HEK293 (cell line): ENCODE measurements around the gene ECT2L.

Experiments used
- CTCF ChIA-PET: fragments of 350-600 bp; formaldehyde crosslinking; extraction: SDS; loops from one replicate; lab custom pipeline; 2021; ENCODE audit warnings: antibody characterized with exemption; lab: Yijun Ruan, JAX
- POLR2A ChIA-PET: fragments of 300-600 bp; formaldehyde crosslinking; extraction: SDS; loops from one replicate; lab custom pipeline; 2020; ENCODE audit warnings: antibody characterized with exemption, inconsistent platforms; lab: Yijun Ruan, JAX
- H3K27ac ChIP-seq: fragments of 200-500 bp; sonication (Bioruptor generic); 2 replicates; pipeline ENCODE4 v1.5.1; 2014; ENCODE audit warnings: low read depth, low read length, control low read depth, inconsistent platforms; ENCODE audit errors: extremely low read depth
- H3K36me3 ChIP-seq, 2 experiments: fragments of 200-500 bp in 1 of 2; sonication (Bioruptor generic) in 1 of 2; 1 replicate in 1 of 2; 2 replicates in 1 of 2; pipeline ENCODE4 v1.5.1; 2014 to 2017; ENCODE audit warnings: inconsistent platforms in 2 of 2, low read length in 2 of 2; ENCODE audit not compliant: control insufficient read depth in 2 of 2, insufficient read depth in 1 of 2
- H3K4me1 ChIP-seq: fragments of 200-500 bp; sonication (Bioruptor generic); 2 replicates; pipeline ENCODE4 v1.5.1; 2014; ENCODE audit warnings: mild to moderate bottlenecking, low read length, inconsistent platforms; ENCODE audit not compliant: control insufficient read depth, insufficient read depth
- H3K4me3 ChIP-seq: 2 replicates; pipeline ENCODE4 v1.5.1; 2011; ENCODE audit warnings: low read depth, mild to moderate bottlenecking, control low read depth, low read length, moderate library complexity
- H3K9me3 ChIP-seq: fragments of 200-500 bp; sonication (Bioruptor generic); 2 replicates; pipeline ENCODE4 v1.5.1; 2014; ENCODE audit warnings: low read depth, low read length, inconsistent platforms; ENCODE audit not compliant: control insufficient read depth, insufficient read depth
- BCL11B ChIP-seq: fragments of 450-650 bp; formaldehyde crosslinking; IDR thresholded peaks from 2 replicates; pipeline ENCODE4 v1.5.1; 2016; ENCODE audit warnings: low read depth, missing biosample characterization, missing genetic modification characterization
- BCL6B ChIP-seq: fragments of 450-650 bp; formaldehyde crosslinking; IDR thresholded peaks from 2 replicates; pipeline ENCODE4 v1.5.1; 2017; ENCODE audit warnings: missing biosample characterization, missing genetic modification characterization
- CTCF ChIP-seq: fragments of 450-650 bp; formaldehyde crosslinking; IDR thresholded peaks from 2 replicates; pipeline ENCODE4 v1.5.1; 2016; ENCODE audit warnings: missing biosample characterization, missing genetic modification characterization
- OSR2 ChIP-seq: fragments of 450-650 bp; formaldehyde crosslinking; IDR thresholded peaks from 2 replicates; pipeline ENCODE4 v1.5.1; 2016; ENCODE audit warnings: missing biosample characterization, missing genetic modification characterization
- REST ChIP-seq: fragments of 450-650 bp; formaldehyde crosslinking; IDR thresholded peaks from 2 replicates; pipeline ENCODE4 v1.5.1; 2016; ENCODE audit warnings: missing biosample characterization, missing genetic modification characterization
- ZBTB44 ChIP-seq: fragments of 450-650 bp; IDR thresholded peaks from 2 replicates; pipeline ENCODE4 v1.5.1; 2018; ENCODE audit warnings: missing biosample characterization, mild to moderate bottlenecking, missing genetic modification characterization
- ZBTB48 ChIP-seq: fragments of 450-650 bp; formaldehyde crosslinking; IDR thresholded peaks from 2 replicates; pipeline ENCODE4 v1.5.1; 2016; ENCODE audit warnings: missing biosample characterization, missing genetic modification characterization
- ZNF133 ChIP-seq: fragments of 450-650 bp; formaldehyde crosslinking; IDR thresholded peaks from 2 replicates; pipeline ENCODE4 v1.5.1; 2016; ENCODE audit warnings: missing biosample characterization, missing genetic modification characterization
- ZNF211 ChIP-seq: fragments of 450-650 bp; formaldehyde crosslinking; IDR thresholded peaks from 2 replicates; pipeline ENCODE4 v1.5.1; 2016; ENCODE audit warnings: low read depth, missing biosample characterization, missing genetic modification characterization
- ZNF324 ChIP-seq: fragments of 450-650 bp; formaldehyde crosslinking; IDR thresholded peaks from 2 replicates; pipeline ENCODE4 v1.5.1; 2016; ENCODE audit warnings: missing biosample characterization, missing genetic modification characterization
- ZNF473 ChIP-seq: fragments of 450-650 bp; formaldehyde crosslinking; IDR thresholded peaks from 2 replicates; pipeline ENCODE4 v1.5.1; 2017; ENCODE audit warnings: missing biosample characterization, missing genetic modification characterization
- ZNF529 ChIP-seq: fragments of 450-650 bp; formaldehyde crosslinking; IDR thresholded peaks from 2 replicates; pipeline ENCODE4 v1.5.1; 2017; ENCODE audit warnings: missing genetic modification characterization, missing biosample characterization; ENCODE audit not compliant: insufficient replicate concordance
- ZNF558 ChIP-seq: fragments of 450-650 bp; formaldehyde crosslinking; IDR thresholded peaks from 2 replicates; pipeline ENCODE4 v1.5.1; 2016; ENCODE audit warnings: missing biosample characterization, missing genetic modification characterization
- ZNF560 ChIP-seq: fragments of 450-650 bp; formaldehyde crosslinking; IDR thresholded peaks from 2 replicates; pipeline ENCODE4 v1.5.1; 2017; ENCODE audit warnings: missing biosample characterization, missing genetic modification characterization, borderline replicate concordance
- ZNF596 ChIP-seq: fragments of 450-650 bp; IDR thresholded peaks from 2 replicates; pipeline ENCODE4 v1.5.0; 2018; ENCODE audit warnings: missing biosample characterization, mild to moderate bottlenecking, missing genetic modification characterization, moderate library complexity
- ZNF621 ChIP-seq: fragments of 450-650 bp; formaldehyde crosslinking; IDR thresholded peaks from 2 replicates; pipeline ENCODE4 v1.5.1; 2017; ENCODE audit warnings: missing biosample characterization, missing genetic modification characterization
- ZNF629 ChIP-seq: fragments of 450-650 bp; formaldehyde crosslinking; IDR thresholded peaks from 2 replicates; pipeline ENCODE4 v1.5.1; 2017; ENCODE audit warnings: missing biosample characterization, missing genetic modification characterization
- ZNF837 ChIP-seq: fragments of 450-650 bp; formaldehyde crosslinking; IDR thresholded peaks from 2 replicates; pipeline ENCODE4 v1.5.1; 2016; ENCODE audit warnings: missing biosample characterization, missing genetic modification characterization
- ZSCAN23 ChIP-seq: fragments of 450-650 bp; formaldehyde crosslinking; IDR thresholded peaks from 2 replicates; pipeline ENCODE4 v1.5.1; 2016; ENCODE audit warnings: missing biosample characterization, missing genetic modification characterization
- ZSCAN5A ChIP-seq: fragments of 450-650 bp; formaldehyde crosslinking; IDR thresholded peaks from 2 replicates; pipeline ENCODE4 v1.5.1; 2016; ENCODE audit warnings: missing biosample characterization, missing genetic modification characterization
- ZXDB ChIP-seq: fragments of 450-650 bp; formaldehyde crosslinking; IDR thresholded peaks from 2 replicates; pipeline ENCODE4 v1.5.1; 2016; ENCODE audit warnings: missing biosample characterization, missing genetic modification characterization

Gene ECT2L

GRCh38 chr6:138821519-138821918, 25.6 kb downstream of the ECT2L start (continued):
- no peak for TF ChIP-seq OSR2 (tag by site-specific recombination)
- no peak for TF ChIP-seq ZNF211
- TF ChIP-seq ZSCAN23 (tag by site-specific recombination): no peak
- no peak for TF ChIP-seq ZNF473
- TF ChIP-seq ZNF324: no peak

- Histone ChIP-seq H3K4me3 (no peak overlapping the region), H3K27ac (no peak overlapping the region), H3K36me3 (no peaks in the 10 kb centered on the region), H3K9me3 (no peaks in the 10 kb centered on the region), H3K4me1 (no peaks in the 10 kb centered on the region)
- ChIA-PET CTCF (interaction anchor here (0.7 to 1.1 kb wide), 2 partner anchors 9 to 40 kb away, joined by 3 read pairs; no protein-coding TSS in a partner anchor), POLR2A (no interaction called here)
- TF ChIP-seq BCL6B (tag by site-specific recombination) (no peak), ZNF596 (tag by site-specific recombination) (no peak), ZBTB48 (tag by site-specific recombination) (no peak), ZNF621 (tag by site-specific recombination) (no peak), ZNF529 (tag by site-specific recombination) (no peak), ZSCAN23 (tag by site-specific recombination) (no peak)
These were observed 28.7 kb downstream of the ECT2L start for GRCh38 chr6:138824482-138825144.

GRCh38 chr6:138830248-138830647, 34.4 kb downstream of the ECT2L start:
- CTCF ChIA-PET: interaction anchor here (0.9 kb wide), 1 partner anchor 14 kb away, joined by 3 read pairs; no protein-coding TSS in a partner anchor
- Histone ChIP-seq H3K4me3 (no peak overlapping the region), H3K27ac (no peak overlapping the region), H3K36me3 (no peaks in the 10 kb centered on the region), H3K9me3 (no peaks in the 10 kb centered on the region), H3K4me1 (peaks cover 5% of the 10 kb centered on the region)
- POLR2A ChIA-PET: no interaction called here
- TF ChIP-seq ZBTB44 (tag by site-specific recombination) (no peak), BCL11B (no peak), ZXDB (no peak)

GRCh38 chr6:138832182-138832581, 36.3 kb downstream of the ECT2L start:
- Histone ChIP-seq H3K9me3 (no peaks in the 10 kb centered on the region), H3K27ac (no peak overlapping the region), H3K36me3 (no peaks in the 10 kb centered on the region), H3K4me1 (peaks cover 5% of the 10 kb centered on the region), H3K4me3 (no peak overlapping the region)
- ChIA-PET POLR2A (no interaction called here), CTCF (interaction anchor here (0.7 kb wide), 1 partner anchor 19 kb away, joined by 3 read pairs; no protein-coding TSS in a partner anchor)
- TF ChIP-seq ZNF560 (tag by site-specific recombination) (no peak), CTCF (tag by site-specific recombination) (no peak), ZNF133 (tag by site-specific recombination) (no peak), REST (tag by site-specific recombination) (no peak), ZNF558 (tag by site-specific recombination) (no peak), ZNF629 (tag by site-specific recombination) (no peak), ZSCAN5A (no peak), ZNF837 (tag by site-specific recombination) (no peak)
